HL-60/S4 treated with retinoic acid at 250 ng/mL for 4 days and 3 days (cell line): ENCODE data around the gene NFIA.

Experiments used
- in situ Hi-C: fragments of 300-500 bp; cut with MboI; formaldehyde crosslinking; loops from 2 replicates; pipeline ENCODE4 v1.7.0; 2022; ENCODE audit warnings: low sequenced_read_pairs

Gene NFIA

GRCh38 chr1:61322769-61323168, 240.4 kb downstream of the NFIA start:
- in situ Hi-C loops = no loop called here

DNA sequence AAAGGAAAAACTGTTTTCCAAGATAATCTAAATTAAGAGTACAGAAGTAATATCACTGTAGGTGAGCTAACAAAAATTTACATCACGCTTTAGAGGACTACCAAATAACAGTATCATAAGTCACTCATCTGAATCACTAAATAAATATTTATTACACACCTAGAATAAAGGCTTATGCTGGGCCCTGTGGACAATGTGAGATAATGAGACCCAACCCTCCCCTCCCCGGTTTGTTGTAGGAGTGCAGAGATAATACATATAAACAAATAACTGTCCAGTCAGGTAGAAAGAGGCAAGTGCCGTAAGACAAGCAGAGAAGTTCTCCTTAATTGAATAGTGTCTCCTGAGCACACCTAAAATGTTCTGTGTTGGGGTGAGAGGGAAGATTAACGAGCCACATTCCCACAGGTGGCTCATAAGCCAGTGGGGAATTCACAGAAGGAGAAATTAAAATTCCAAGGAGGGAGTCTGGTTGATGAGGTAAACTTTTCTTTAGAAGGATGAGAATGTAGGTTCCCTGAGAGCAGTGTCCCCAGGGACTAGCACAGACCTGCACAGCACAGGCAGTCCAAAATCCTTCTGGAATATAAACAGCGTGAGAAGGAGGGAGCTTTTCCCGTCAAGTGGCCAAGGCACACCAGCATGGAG, 241.4 kb downstream of the NFIA start:
- in situ Hi-C loops = no loop called here

DNA sequence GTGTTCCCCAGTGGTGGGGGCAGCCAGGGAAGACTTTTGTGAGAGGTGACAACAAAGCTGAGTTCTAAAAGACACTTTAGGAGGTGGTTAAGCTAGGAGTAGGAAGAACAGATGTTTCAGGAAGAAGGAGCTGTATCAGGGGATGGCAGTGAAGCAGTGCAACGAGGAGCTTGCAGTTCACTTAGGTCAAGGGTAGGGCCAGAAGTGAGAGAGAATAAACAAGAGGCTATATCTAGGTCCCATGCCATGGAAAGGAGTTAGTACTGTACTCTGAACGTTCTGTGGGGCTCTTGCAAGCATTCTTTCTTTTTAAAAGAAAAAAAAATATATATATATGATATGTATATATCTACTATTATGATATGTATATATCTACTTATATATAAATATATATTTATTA, 244.4 kb downstream of the NFIA start:
- in situ Hi-C loops = no loop called here

GRCh38 chr1:61327436-61327835, 245.1 kb downstream of the NFIA start:
- in situ Hi-C loops = no loop called here

- in situ Hi-C loops = no loop called here
These were observed 247.2 kb downstream of the NFIA start for GRCh38 chr1:61329556-61329955.

DNA sequence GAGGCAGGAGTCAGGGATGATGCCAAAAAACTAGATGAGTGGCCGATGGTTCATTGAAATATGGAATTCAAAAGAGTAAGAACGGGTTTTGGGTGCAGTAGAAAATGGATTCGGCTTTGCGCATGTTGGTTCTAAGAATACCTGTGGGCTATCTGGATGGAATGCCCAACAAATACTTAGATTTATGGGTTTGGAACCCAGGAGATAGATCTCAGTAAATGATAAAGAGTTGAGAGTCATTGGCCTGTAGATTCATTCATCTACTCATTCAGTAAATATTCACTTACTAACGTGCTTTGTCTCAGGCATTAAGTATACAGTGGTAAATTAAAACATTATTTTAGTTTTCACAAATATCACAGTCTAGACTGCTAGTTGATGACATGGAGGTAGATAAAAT, 247.7 kb downstream of the NFIA start:
- in situ Hi-C loops = no loop called here

GRCh38 chr1:61330571-61330970, 248.2 kb downstream of the NFIA start:
- in situ Hi-C loops = no loop called here

- in situ Hi-C loops = no loop called here
These were observed 249.9 kb downstream of the NFIA start for GRCh38 chr1:61332196-61332753.

DNA sequence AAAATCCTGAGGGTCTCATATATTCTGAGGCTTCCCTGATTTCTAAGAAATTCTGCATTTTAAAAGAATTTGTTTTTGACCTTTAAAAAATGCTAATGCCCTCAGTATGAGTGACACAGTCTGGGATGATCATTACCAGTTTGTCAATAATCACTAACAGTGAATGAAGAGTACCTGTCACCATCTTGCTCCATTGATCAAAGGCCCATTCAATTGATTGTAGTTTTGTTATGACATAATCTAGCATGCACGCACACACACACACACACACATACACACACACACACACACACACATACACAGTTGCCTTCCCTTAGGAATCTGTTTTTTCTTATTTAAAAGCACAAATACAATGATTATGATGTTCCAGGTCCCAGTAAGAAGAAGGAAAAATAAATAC, 250.4 kb downstream of the NFIA start:
- in situ Hi-C loops = no loop called here

- in situ Hi-C loops = no loop called here
These were observed 252.6 kb downstream of the NFIA start for GRCh38 chr1:61334718-61335589.

DNA sequence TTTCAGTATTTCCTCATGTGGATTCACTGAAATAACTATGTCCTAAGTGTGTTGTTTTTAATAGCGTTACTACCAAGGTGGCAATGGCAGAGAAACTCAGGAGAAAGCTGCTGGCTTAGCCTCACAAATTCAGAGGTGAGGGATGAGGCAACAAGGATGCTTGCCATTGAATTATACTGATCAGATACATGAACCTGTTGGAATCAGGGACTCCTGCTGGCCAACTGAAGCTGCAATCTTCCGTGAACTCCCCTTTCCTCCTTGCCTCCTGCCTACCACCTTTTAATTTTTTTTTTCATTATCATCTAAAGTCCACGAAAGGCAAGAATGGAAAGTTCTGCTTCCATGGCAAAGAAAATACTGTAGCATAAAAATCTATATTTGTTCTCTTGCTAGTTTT, 254.7 kb downstream of the NFIA start:
- in situ Hi-C loops = no loop called here

DNA sequence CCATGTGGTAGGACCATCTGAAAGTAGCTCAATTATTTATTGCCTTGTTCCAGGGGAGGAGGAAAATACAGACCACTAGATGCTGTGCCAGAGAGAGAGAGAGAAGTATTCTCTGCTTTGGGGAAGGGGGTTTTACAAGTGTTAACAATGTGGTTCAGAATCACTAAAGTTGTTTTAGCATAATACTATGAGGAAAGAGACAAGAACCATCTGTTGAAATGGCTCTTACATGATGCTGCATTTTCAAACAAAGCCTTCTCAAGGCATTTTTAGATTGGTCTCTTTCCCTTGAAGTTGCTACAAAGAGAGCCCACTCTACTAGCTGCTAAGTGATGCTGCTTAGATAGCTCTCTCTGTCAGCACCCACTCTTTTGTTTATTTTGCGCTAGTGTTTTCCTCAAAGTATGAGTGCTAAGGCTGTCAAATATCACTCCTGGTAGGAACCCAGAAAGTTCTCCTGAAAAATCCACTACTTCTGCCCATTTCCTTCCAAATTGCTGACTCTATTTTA, 255.1 kb downstream of the NFIA start:
- in situ Hi-C loops = no loop called here

DNA sequence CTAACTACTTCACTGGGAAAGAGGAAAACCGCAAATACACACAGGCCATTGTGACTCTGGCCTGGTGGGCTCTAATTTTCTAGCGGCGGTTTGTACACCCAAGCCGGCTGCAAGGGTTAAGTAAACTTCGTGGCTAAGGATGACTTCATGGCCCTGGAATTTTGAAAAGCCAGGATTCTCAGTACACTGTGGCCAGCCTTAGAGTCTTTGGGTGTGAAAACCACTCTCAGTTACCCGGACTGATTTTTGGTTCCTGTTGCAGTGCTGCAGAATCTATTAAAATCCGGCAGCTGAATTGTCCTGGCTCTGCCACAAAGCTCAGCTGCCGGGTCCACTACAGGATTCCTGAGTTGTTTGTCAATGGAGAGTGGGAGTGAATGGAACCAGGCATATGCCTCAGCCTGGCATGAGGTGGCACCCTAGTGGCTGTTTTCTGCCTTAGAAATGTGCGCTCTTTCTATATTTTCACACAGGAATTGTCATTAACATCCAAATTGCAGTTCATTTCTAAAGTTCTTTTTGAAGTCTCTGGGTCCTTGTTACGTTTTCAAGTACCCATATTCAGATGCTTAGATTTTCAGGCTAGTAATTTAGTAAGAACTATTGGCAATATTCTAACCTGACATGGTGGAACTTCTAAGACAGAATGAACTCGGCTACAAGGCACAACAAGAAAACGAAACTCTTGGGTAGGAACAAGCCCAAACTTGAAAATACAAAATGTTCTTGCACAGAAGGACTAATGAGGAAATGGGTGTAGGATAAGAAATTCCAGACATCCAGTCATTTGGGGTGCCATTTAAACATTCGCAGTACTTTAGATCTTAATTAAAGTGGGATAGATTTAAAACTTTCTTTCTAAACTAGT, 255.9 kb downstream of the NFIA start:
- in situ Hi-C loops = no loop called here

DNA sequence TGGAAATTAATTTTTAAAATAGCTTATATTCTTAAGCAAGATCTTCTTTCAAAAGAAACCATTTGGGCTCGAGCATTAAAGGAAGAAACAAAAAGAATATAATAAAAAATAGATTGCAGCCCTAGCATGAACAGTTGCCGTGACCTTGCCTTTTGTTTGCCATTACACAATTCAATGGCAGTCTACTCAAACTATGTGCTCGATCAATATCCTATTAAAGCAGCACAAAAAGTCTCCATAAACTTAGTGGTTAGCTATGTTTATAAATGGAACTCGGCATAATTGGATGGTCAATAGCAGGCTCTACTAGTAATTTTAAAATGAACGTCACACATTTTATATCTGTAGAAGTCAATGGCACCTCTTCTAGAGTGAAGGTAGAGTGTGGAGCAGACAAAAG, 256.5 kb downstream of the NFIA start:
- in situ Hi-C loops = no loop called here

DNA sequence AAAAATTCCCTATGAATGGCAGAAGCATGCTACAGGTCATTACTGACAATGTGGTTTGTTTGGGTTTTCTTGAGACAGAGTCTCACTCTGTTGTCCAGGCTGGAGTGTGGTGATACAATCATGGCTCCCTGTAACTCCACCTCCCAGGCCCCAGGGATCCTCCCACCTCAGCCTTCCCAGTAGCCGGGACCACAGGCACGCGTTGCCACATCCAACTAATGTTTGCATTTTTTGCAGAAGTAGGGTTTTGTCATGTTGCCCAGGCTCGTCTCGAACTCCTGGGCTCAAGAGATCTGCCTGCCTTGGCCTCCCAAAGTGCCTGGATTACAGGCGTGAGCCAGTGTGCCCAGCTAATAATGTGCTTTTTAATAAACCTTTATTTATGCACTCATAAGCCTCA, 259.1 kb downstream of the NFIA start:
- in situ Hi-C loops = no loop called here

GRCh38 chr1:61343734-61344420, 261.5 kb downstream of the NFIA start:
- in situ Hi-C loops = no loop called here

- in situ Hi-C loops = no loop called here
These were observed 262.3 kb downstream of the NFIA start for GRCh38 chr1:61344696-61345095.

- in situ Hi-C loops = no loop called here
These were observed 265.8 kb downstream of the NFIA start for GRCh38 chr1:61348025-61348665.

DNA sequence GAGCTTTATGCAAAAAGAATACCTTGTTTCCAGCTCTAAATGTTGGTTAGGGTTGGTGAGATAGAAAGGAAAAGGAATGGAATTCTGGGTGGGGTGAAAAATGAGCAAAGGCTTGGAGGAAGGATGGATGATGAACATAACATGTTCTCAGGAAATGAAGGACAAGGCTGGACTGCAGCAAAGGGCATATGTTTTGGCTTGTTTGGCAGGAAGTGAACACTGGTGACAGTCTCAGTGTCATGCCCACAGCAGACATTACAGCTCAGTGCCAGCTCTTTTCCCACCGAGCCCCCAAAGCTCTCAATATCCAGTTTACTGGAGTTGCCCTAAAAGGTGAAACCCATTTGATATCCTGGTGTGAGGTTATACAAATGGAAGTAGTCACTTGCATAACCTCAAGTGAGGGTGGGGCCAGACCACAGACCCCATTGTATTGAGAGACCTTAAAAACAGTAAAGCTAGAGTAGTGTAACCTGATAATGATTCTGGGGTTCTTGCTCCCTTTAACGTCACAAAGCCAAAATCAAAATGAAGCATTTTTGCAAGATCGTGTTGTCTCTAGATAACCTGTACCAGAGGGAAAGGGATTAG, 270.6 kb downstream of the NFIA start:
- in situ Hi-C loops = no loop called here
